Choroid plexus epithelial cell (primary cell): Measurements from ENCODE around the gene ENG.
A peak's percentile ranks its signal among the peaks of the same experiment; 100 is the strongest.

Experiments used
- DNase-seq: peaks from one replicate; pipeline ENCODE4 v3.0.0-alpha.2; 2010; ENCODE audit warnings: low read depth
- H3K4me3 ChIP-seq: 2 replicates; pipeline ENCODE4 v1.5.1; 2011; ENCODE audit warnings: low read depth, mild to moderate bottlenecking, control low read depth, low read length, moderate library complexity
- CTCF ChIP-seq: conservative IDR thresholded peaks from 2 replicates; pipeline ENCODE4 v1.5.1; 2011; ENCODE audit warnings: low read depth, mild to moderate bottlenecking, control low read depth, inconsistent platforms, low read length, moderate library complexity

ENG gene

DNA sequence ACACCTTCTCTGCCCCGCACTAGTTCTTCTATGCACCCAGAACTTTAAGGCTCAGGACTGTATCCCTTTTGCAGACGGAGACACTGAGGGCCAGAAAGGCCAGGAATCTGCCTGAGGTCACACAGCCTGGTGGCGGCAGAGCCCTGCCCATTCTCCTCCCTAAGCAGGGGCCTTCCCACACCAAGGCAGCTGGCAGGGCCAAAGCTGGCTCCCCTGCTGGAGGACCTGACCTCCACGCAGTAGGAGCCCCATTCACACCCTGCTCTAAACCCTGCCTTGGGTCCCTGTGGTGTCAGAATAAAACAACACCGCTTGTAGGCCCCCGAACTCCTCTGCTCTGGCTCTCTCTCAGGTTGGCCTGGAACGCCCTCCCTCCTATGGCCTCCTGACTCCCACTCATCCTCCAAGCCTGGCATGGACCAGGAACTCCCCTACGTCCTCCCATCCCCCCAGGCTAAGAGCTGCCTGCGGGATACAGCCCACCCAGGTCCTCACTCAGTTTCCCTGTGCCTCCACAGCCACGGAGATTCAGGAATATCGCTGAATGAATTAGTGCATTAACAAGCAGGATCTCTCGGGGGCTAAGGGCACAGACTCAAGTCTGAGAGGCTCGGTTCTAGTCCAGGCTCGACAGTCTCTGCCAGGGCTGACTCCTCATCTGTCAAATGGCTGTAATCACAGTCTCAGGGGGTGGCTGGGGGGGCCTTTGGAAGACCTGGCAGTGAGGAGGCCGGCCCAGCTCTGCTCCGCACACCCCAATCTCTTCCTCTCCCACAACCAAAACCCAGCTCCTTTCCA lies 42.1 kb upstream of the ENG start:
- TF ChIP-seq CTCF = no peak
- no peak for DNase-seq
- peak overlapping the region; percentile 42 for H3K4me3 ChIP-seq

- TF ChIP-seq CTCF = no peak
Observed at GRCh38 chr9:127895811-127896210, 41.4 kb upstream of the ENG start.

DNA sequence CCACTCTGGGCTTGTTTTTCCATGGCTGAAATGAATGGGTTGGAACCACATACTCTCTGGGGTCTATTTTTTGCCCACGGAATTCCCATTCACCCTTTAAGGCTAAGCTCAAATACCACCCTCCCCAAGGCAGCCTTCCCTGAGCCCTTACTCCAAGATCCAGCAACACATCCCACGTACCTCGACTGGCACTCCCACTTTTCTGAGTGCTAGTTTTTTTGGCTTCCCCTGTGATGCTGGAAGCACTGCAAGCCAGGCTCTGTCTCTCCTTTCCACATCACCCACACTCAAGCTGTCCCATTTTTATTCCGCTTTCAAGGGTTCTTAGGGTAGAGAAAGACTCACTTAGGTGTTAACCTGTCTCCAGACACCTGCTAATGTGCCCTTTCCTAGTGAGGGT lies 38.9 kb upstream of the ENG start:
- no peak overlapping the region for H3K4me3 ChIP-seq
- no peak for DNase-seq
- no peak for TF ChIP-seq CTCF

More at GRCh38 chr9:127895811-127896210, 41.4 kb upstream of the ENG start:
- DNase-seq = no peak
- H3K4me3 ChIP-seq = no peak overlapping the region

DNA sequence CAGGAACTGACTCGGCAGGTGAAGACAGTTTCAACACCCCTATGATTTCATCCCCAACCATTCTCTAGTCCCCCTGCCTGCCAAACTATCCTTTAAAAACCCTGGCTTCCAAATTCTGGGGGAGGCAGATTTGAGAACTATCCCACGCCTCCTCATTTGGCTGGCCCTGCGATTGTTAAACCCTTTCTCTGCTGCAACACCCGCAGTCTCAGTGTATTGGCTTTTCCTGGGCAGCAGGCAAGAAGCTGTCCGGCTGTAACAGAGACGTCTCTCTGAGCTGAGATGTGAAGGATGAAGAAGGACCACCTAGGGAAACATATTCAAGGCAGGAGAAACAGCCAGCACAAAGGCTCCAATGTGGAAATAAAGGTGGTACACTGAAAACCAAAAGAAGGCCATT lies 38.4 kb upstream of the ENG start:
- no peak for TF ChIP-seq CTCF
- no peak for DNase-seq
- no peak overlapping the region for H3K4me3 ChIP-seq

GRCh38 chr9:127890053-127890452 lies 35.6 kb upstream of the ENG start:
- no peak overlapping the region for H3K4me3 ChIP-seq
- DNase-seq = no peak
- TF ChIP-seq CTCF = no peak

- DNase-seq = peak; percentile 66
- peak; percentile 61 for TF ChIP-seq CTCF
- H3K4me3 ChIP-seq = no peak overlapping the region
Observed at GRCh38 chr9:127887792-127888191, 33.3 kb upstream of the ENG start.

DNA sequence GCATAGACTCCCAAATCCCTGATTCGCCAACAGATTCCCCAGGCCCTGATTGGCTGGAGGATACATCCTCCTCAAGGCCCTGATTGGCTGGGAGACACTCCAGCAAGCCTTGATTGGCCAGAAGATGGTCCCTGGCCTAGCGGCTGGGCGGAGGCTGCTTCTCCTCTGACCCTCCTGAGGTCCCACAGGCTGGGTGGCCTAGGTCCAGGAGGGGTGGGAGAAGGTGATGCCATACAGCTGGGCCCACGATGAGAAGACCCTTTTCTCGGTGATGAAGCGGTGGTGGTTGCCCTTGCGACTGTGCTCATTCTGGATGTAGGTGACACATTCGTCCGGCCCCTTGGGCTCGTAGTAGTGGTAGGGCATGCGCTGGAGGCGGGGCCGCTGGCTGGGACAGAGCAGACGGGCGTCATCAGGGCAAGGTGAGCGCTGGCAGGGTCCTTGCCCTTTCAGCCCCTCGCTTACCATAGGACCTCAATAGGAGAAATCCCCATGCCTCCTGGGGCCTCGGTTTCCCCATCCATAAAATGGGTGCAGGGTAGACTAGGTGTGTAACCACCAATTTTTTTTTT lies 32.0 kb upstream of the ENG start:
- H3K4me3 ChIP-seq = no peak overlapping the region
- no peak for DNase-seq
- TF ChIP-seq CTCF = no peak
